Gastroesophageal sphincter (tissue), 4 donors: ENCODE measurements around the gene LRIT2. TPM values are rescaled to one million over a fixed set of nuclear protein-coding genes. Genes with fewer than 3 reads are reported as not detected.

ENCODE experiments used
- ATAC-seq: fragments of 150-250 bp; one replicate; pipeline ENCODE4 v1.9.1; 2016; ENCODE audit warnings: mild to moderate bottlenecking, moderate library complexity
- H3K27ac ChIP-seq, 4 donors: fragments of 200-600 bp; sonication (generic) in 3 of 4; 1 replicate in 3 of 4; 2 replicates in 1 of 4; pipeline ENCODE4 v1.5.1; 2016 to 2019
- H3K27me3 ChIP-seq: fragments of 200-600 bp; sonication (generic); one replicate; pipeline ENCODE4 v1.5.1; 2019
- H3K36me3 ChIP-seq, 2 donors: fragments of 200-600 bp; sonication (generic); one replicate each; pipeline ENCODE4 v1.5.1; 2019; ENCODE audit warnings: control low read depth in 1 of 2
- H3K4me1 ChIP-seq, 3 donors: fragments of 200-600 bp; sonication (generic); 1 replicate in 2 of 3; 2 replicates in 1 of 3; pipeline ENCODE4 v1.5.1; 2016 to 2019; ENCODE audit warnings: control low read depth in 2 of 3
- H3K4me3 ChIP-seq, 2 donors: fragments of 200-600 bp; sonication (generic); one replicate each; pipeline ENCODE4 v1.5.1; 2019; ENCODE audit warnings: mild to moderate bottlenecking in 1 of 2, moderate library complexity in 1 of 2
- H3K9me3 ChIP-seq, 3 donors: fragments of 200-600 bp; sonication (generic); one replicate each; pipeline ENCODE4 v1.5.1; 2017 to 2019; ENCODE audit warnings: control low read depth in 2 of 3
- EP300 ChIP-seq: sonication (generic); formaldehyde crosslinking; IDR thresholded peaks from one replicate; pipeline ENCODE4 v1.6.1; 2017; ENCODE audit warnings: antibody characterized with exemption, mild to moderate bottlenecking
- POLR2A ChIP-seq, 2 donors: fragments of 450-650 bp; IDR thresholded peaks; one replicate each; pipeline ENCODE4 v1.6.1; 2017; ENCODE audit warnings: antibody characterized with exemption in 2 of 2, mild to moderate bottlenecking in 2 of 2, moderate library complexity in 1 of 2
- POLR2AphosphoS5 ChIP-seq: sonication (generic); formaldehyde crosslinking; IDR thresholded peaks from one replicate; pipeline ENCODE4 v1.6.1; 2017; ENCODE audit warnings: antibody characterized with exemption
- WGBS, 2 donors: methylation state at CpG; one replicate each; pipeline ENCODE4 v1.1.5; 2018; ENCODE audit warnings: low coverage in 1 of 2; 5-methylcytosine and 5-hydroxymethylcytosine counted together
- total RNA-seq, 4 donors: library from RNA; depleted of rRNA; stranded (reverse); fragments of >200 nt; gene quantifications; one replicate each; pipeline ENCODE4 v1.1.0, GENCODE V29; 2016
- TF ChIP-seq, protein P1 (sequence below), 4 experiments: fragments of 200-600 bp in 2 of 4; fragments of 450-650 bp in 2 of 4; sonication (generic) in 1 of 4; IDR thresholded peaks; one replicate each; pipeline ENCODE4 v1.5.1; 2017 to 2019; ENCODE audit warnings: antibody characterized with exemption in 4 of 4, mild to moderate bottlenecking in 2 of 4, moderate library complexity in 2 of 4

Gene LRIT2
- total RNA-seq, 4 donors from 2014 or later: not detected

DNA sequence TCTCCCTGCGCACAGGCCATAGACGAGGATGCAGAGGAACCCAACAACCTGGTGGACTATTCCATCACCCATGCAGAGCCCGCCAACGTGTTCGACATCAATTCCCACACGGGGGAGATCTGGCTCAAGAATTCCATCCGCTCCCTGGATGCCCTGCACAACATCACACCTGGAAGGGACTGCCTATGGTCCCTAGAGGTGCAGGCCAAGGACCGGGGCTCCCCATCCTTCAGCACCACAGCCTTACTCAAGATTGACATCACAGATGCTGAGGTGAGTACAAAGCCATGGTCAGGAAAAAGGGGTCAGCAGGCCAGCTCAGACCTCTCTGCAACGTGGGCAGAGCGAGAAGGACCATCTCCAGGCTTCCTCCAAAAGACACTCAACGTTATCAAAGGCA is 12.3 kb downstream of the LRIT2 start:
- Histone ChIP-seq H3K4me3 (no peak overlapping the region), H3K4me1 (no peaks in the 10 kb centered on the region), H3K36me3 (no peaks in the 10 kb centered on the region), H3K9me3 (no peaks in the 10 kb centered on the region), H3K27ac (no peak overlapping the region), H3K27me3 (peaks cover 28% of the 10 kb centered on the region)
- WGBS, 2 donors: 88% methylated on average over 8 of the region's 11 CpGs; no CpG with 5 or more reads in 1 of the 2 donors
- no peak for ATAC-seq
- no peak for TF ChIP-seq EP300
- TF ChIP-seq POLR2AphosphoS5: no peak
- TF ChIP-seq, protein P1, sequence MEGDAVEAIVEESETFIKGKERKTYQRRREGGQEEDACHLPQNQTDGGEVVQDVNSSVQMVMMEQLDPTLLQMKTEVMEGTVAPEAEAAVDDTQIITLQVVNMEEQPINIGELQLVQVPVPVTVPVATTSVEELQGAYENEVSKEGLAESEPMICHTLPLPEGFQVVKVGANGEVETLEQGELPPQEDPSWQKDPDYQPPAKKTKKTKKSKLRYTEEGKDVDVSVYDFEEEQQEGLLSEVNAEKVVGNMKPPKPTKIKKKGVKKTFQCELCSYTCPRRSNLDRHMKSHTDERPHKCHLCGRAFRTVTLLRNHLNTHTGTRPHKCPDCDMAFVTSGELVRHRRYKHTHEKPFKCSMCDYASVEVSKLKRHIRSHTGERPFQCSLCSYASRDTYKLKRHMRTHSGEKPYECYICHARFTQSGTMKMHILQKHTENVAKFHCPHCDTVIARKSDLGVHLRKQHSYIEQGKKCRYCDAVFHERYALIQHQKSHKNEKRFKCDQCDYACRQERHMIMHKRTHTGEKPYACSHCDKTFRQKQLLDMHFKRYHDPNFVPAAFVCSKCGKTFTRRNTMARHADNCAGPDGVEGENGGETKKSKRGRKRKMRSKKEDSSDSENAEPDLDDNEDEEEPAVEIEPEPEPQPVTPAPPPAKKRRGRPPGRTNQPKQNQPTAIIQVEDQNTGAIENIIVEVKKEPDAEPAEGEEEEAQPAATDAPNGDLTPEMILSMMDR (IDR thresholded peaks at IDR 0.05): no peak
- TF ChIP-seq POLR2A (IDR thresholded peaks at IDR 0.05): no peak

DNA sequence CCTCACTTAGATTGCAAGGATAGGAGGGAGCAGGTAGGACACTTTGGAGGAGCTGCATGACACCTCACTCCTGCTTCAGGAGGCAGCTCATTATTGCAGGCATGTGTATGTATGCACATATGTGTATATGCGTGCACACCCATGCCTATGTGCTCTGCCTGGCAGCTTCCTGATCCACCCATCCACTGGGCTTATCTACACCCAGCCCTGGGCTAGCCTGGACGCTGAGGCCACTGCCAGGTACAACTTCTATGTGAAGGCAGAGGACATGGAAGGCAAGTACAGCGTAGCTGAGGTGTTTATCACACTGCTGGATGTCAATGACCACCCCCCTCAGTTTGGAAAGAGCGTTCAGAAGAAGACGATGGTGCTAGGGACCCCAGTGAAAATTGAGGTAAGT is 13.3 kb downstream of the LRIT2 start:
- no peaks in the 10 kb centered on the region for H3K4me1 ChIP-seq
- ATAC-seq: no peak
- no peaks in the 10 kb centered on the region for H3K9me3 ChIP-seq
- H3K27me3 ChIP-seq: peaks cover 35% of the 10 kb centered on the region
- TF ChIP-seq POLR2AphosphoS5: no peak
- TF ChIP-seq POLR2A (IDR thresholded peaks at IDR 0.05): no peak
- TF ChIP-seq EP300: no peak
- TF ChIP-seq, protein P1 (IDR thresholded peaks at IDR 0.05): no peak
- no peaks in the 10 kb centered on the region for H3K36me3 ChIP-seq
- H3K4me3 ChIP-seq: no peak overlapping the region
- H3K27ac ChIP-seq: no peak overlapping the region
- WGBS, 2 donors: 51 to 83% methylated on average over 1 to 4 of the region's 5 CpGs

DNA sequence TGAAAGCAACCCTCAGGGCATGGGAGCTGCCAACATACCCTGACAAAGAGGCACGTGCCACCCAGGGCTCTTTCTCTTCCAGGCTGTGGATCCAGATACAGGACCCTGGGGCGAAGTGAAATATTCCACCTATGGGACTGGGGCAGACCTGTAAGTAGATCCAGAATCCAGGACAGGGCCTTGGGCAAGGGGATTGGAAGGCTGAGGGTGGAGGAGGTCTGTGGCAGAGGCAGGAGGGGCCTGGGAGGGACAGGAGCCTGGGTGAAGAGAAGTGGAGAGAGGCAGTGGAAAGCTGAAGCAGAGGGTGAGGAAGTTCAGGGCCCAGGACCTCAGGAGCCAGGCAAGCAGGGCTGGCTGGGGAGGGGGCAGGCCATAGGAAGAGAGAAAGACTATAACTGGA is 13.8 kb downstream of the LRIT2 start:
- Histone ChIP-seq H3K36me3 (no peaks in the 10 kb centered on the region), H3K9me3 (no peaks in the 10 kb centered on the region), H3K27ac (no peak overlapping the region), H3K27me3 (peaks cover 38% of the 10 kb centered on the region), H3K4me1 (no peaks in the 10 kb centered on the region), H3K4me3 (no peak overlapping the region)
- no peak for ATAC-seq
- TF ChIP-seq POLR2A (IDR thresholded peaks at IDR 0.05) (no peak), EP300 (no peak), POLR2AphosphoS5 (no peak)
- TF ChIP-seq, protein P1 (IDR thresholded peaks at IDR 0.05): no peak
- no CpG with 5 or more reads among the region's 2 CpGs for WGBS, 2 donors

DNA sequence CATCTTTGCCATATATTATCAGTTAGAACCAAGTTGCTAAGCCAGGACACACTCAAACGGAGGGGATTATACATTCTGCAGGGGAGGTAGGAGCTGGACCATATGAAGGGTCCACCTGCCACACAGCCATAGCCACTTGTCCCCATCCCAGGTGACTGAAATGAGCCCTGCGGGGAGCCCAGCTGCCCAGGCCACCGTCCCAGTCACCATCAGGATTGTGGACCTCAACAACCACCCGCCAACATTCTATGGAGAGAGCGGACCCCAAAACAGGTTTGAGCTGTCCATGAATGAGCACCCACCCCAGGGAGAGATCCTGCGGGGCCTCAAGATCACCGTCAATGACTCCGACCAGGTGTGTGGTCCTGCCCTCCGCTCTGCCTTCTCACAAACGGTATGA is 17.3 kb downstream of the LRIT2 start:
- Histone ChIP-seq H3K4me3 (no peak overlapping the region), H3K27ac (no peak overlapping the region), H3K9me3 (no peaks in the 10 kb centered on the region), H3K36me3 (no peaks in the 10 kb centered on the region), H3K4me1 (no peaks in the 10 kb centered on the region), H3K27me3 (peaks cover 45% of the 10 kb centered on the region)
- ATAC-seq: no peak
- WGBS, 2 donors: 40 to 67% methylated on average over 1 of the region's 10 CpGs
- no peak for TF ChIP-seq EP300
- no peak for TF ChIP-seq POLR2AphosphoS5
- TF ChIP-seq, protein P1 (IDR thresholded peaks at IDR 0.05): no peak
- TF ChIP-seq POLR2A (IDR thresholded peaks at IDR 0.05): no peak

DNA sequence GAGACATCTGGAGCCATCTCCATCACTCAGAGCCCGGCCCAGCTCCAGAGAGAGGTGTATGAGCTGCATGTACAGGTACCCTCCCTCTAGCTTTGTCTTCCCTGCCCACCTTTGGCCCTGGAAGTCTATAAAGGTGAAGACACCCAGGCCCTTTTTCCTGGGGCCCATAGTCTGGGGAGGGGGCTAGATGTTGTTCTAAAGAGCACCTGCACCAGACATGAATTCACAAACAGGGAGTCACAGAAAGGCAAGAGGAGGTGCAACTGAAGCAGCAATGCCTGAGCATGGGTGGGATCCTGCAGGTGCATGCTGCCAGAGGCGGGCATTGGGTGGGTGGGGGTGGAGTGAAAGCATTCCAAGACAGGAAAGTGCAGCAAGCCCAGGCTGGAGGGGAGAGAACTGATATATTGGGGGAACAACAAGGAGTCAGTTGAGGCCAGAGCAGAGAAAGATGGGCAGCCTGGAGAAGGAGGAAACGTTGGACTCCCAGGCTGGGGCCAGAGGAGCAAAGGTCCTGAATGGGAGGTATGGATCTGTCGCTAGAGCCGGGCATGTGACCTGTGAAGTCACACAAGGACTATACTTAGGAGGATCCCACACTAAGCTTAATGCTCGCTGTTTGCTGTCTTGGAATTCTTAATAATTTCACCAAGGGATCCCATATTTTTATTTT is 19.4 kb downstream of the LRIT2 start:
- H3K27ac ChIP-seq: no peak overlapping the region
- ATAC-seq: no peak
- 76 to 86% methylated on average over 3 to 4 of the region's 6 CpGs for WGBS, 2 donors
- H3K4me1 ChIP-seq: no peaks in the 10 kb centered on the region
- TF ChIP-seq, protein P1 (IDR thresholded peaks at IDR 0.05): no peak
- TF ChIP-seq POLR2A (IDR thresholded peaks at IDR 0.05) (no peak), EP300 (no peak), POLR2AphosphoS5 (no peak)
- H3K36me3 ChIP-seq: no peaks in the 10 kb centered on the region
- H3K4me3 ChIP-seq: no peak overlapping the region
- peaks cover 46% of the 10 kb centered on the region for H3K27me3 ChIP-seq
- no peaks in the 10 kb centered on the region for H3K9me3 ChIP-seq
